GM12878 (cell line): ENCODE data around the gene ALMS1. TPM values are rescaled to one million over a fixed set of nuclear protein-coding genes. Genes with fewer than 3 reads are reported as not detected.

Source experiments
- BRCA1 ChIP-seq: IDR thresholded peaks from 2 replicates; pipeline ENCODE4 v1.6.1; 2011; ENCODE audit warnings: low read depth, low read length, improper control_type of control experiment
- CTCF ChIP-seq, 3 experiments: IDR thresholded peaks in 2 of 3; conservative IDR thresholded peaks in 1 of 3; 2 replicates each; pipeline ENCODE4 v1.5.1; 2011; ENCODE audit warnings: low read depth in 3 of 3, low read length in 3 of 3, mild to moderate bottlenecking in 3 of 3, control low read depth in 2 of 3, moderate library complexity in 2 of 3, inconsistent platforms in 1 of 3, mixed read lengths in 1 of 3; ENCODE audit not compliant: control insufficient read depth in 2 of 3, insufficient read depth in 1 of 3; ENCODE audit errors: extremely low read depth in 1 of 3
- GABPA ChIP-seq: IDR thresholded peaks from 2 replicates; pipeline ENCODE4 v1.6.1; 2014; ENCODE audit warnings: antibody characterized with exemption, low read depth, mild to moderate bottlenecking, inconsistent platforms
- KDM1A ChIP-seq: fragments of 200-600 bp; sonication (generic); IDR thresholded peaks from 2 replicates; pipeline ENCODE4 v1.6.1; 2016; ENCODE audit warnings: borderline replicate concordance
- KLF5 ChIP-seq: fragments of 450-650 bp; IDR thresholded peaks from 2 replicates; pipeline ENCODE4 v1.6.1; 2014; ENCODE audit warnings: mild to moderate bottlenecking; ENCODE audit not compliant: partially characterized antibody
- MYB ChIP-seq: fragments of 150-350 bp; IDR thresholded peaks from 2 replicates; pipeline ENCODE4 v1.6.1; 2014; ENCODE audit warnings: mild to moderate bottlenecking, low read depth, low read length, borderline replicate concordance
- PBX3 ChIP-seq: IDR thresholded peaks from 2 replicates; pipeline ENCODE4 v1.6.1; 2011; ENCODE audit warnings: mild to moderate bottlenecking, low read depth, low read length, moderate library complexity; ENCODE audit not compliant: insufficient replicate concordance
- POLR2AphosphoS2 ChIP-seq: IDR thresholded peaks from 2 replicates; pipeline ENCODE4 v1.6.1; 2011; ENCODE audit warnings: low read depth, mild to moderate bottlenecking, low read length, improper control_type of control experiment, moderate library complexity
- POLR2AphosphoS5 ChIP-seq: IDR thresholded peaks from 2 replicates; pipeline ENCODE4 v1.6.1; 2011; ENCODE audit warnings: mild to moderate bottlenecking, low read length, inconsistent platforms
- RAD21 ChIP-seq: IDR thresholded peaks from 2 replicates; pipeline ENCODE4 v1.6.1; 2011; ENCODE audit warnings: mild to moderate bottlenecking, low read depth, low read length, moderate library complexity; ENCODE audit not compliant: insufficient read depth
- RAD51 ChIP-seq: fragments of 450-650 bp; IDR thresholded peaks from 2 replicates; pipeline ENCODE4 v1.6.1; 2016; ENCODE audit warnings: moderate library complexity, mild to moderate bottlenecking, inconsistent platforms
- RFX5 ChIP-seq: IDR thresholded peaks from 2 replicates; pipeline ENCODE4 v1.6.1; 2011; ENCODE audit warnings: low read depth, low read length, improper control_type of control experiment
- SUPT20H ChIP-seq: IDR thresholded peaks from 2 replicates; pipeline ENCODE4 v1.6.1; 2011; ENCODE audit warnings: low read depth, mild to moderate bottlenecking, low read length, moderate library complexity, borderline replicate concordance; ENCODE audit not compliant: control insufficient read depth
- TCF12 ChIP-seq: IDR thresholded peaks from 2 replicates; pipeline ENCODE4 v1.6.1; 2011; ENCODE audit warnings: low read depth, mild to moderate bottlenecking, low read length
- WRNIP1 ChIP-seq: IDR thresholded peaks from 2 replicates; pipeline ENCODE4 v1.6.1; 2011; ENCODE audit warnings: low read depth, low read length, improper control_type of control experiment, borderline replicate concordance
- YBX1 ChIP-seq: fragments of 450-650 bp; IDR thresholded peaks from 2 replicates; pipeline ENCODE4 v1.6.1; 2016; ENCODE audit warnings: antibody characterized with exemption
- ZNF207 ChIP-seq: fragments of 450-650 bp; IDR thresholded peaks from 2 replicates; pipeline ENCODE4 v1.6.1; 2014; ENCODE audit warnings: antibody characterized with exemption, mild to moderate bottlenecking, borderline replicate concordance
- ZNF24 ChIP-seq: fragments of 450-650 bp; IDR thresholded peaks from 2 replicates; pipeline ENCODE4 v1.6.1; 2017; ENCODE audit warnings: antibody characterized with exemption, mild to moderate bottlenecking
- ZNF622 ChIP-seq: fragments of 450-650 bp; IDR thresholded peaks from 2 replicates; pipeline ENCODE4 v1.6.1; 2017; ENCODE audit warnings: mild to moderate bottlenecking, inconsistent platforms
- polyA plus RNA-seq, 11 experiments: library from polyadenylated mRNA; depleted of rRNA in 4 of 11; unstranded in 6 of 11; stranded (reverse) in 5 of 11; fragments of >200 nt; fragmentation: Nextera tagmentation in 4 of 11; fragmentation: Illumina TruSeq in 1 of 11; extraction: Ambion mirVana in 4 of 11; extraction: Trizol in 1 of 11; gene quantifications; 1 replicate in 1 of 11; 2 replicates in 10 of 11; pipeline versions ENCODE4 v1.2.1 to v1.2.3, GENCODE V29; 2011 to 2016; ENCODE audit warnings: inconsistent platforms in 2 of 11, missing spikeins in 2 of 11, low read depth in 1 of 11
- total RNA-seq, 4 experiments: library from RNA; depleted of rRNA in 3 of 4; stranded (reverse); fragments of >200 nt in 3 of 4; fragmentation: Illumina TruSeq in 1 of 4; extraction: Trizol in 1 of 4; gene quantifications; 2 replicates each; pipeline versions ENCODE4 v1.2.1 to v1.2.3, GENCODE V29; 2013 to 2021
- TF ChIP-seq, protein P1 (sequence below): fragments of 450-650 bp; formaldehyde crosslinking; IDR thresholded peaks from 2 replicates; pipeline ENCODE4 v1.5.0; 2022; ENCODE audit warnings: mild to moderate bottlenecking, missing genetic modification characterization
- TF ChIP-seq, protein P2 (sequence below): fragments of 450-650 bp; IDR thresholded peaks from 2 replicates; pipeline ENCODE4 v1.6.1; 2018; ENCODE audit warnings: mild to moderate bottlenecking, low read depth, moderate library complexity; ENCODE audit not compliant: partially characterized antibody

Gene ALMS1
- total and polyA plus RNA-seq, 10 of the 15 experiments (the other 5 are each of a cell fraction or from before 2014, with no cell fraction given), result 1.1 to 25.8 (median 10.6) TPM

DNA sequence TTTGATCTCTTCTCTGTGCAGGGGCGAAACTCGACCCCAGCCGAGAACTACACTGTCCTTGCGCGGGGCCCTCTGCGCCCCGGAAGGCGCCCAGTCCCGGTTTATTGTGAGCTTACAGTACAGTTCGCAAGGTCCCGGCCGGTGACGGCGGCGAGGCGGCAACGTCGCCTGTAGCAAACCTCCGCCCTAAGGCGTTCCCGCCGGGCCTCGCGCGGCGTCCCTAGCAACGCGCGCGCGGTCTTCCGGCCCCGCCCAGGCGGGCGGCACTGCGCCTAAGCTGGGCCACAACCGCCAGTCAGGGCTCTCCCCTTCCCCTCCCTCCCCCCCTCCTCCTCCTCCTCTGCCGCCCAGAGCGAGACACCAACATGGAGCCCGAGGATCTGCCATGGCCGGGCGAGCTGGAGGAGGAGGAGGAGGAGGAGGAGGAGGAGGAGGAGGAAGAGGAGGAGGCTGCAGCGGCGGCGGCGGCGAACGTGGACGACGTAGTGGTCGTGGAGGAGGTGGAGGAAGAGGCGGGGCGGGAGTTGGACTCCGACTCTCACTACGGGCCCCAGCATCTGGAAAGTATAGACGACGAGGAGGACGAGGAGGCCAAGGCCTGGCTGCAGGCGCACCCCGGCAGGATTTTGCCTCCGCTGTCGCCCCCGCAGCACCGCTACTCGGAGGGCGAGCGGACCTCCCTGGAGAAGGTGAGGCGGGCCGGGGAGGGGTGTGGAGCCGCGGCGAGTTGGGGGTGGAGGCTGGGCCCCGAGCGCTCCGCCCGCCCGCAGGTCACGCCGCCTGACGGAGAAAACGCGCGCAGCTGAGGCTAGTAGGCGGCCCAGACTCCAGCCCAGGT lies at the start of gene ALMS1 (continued):
- no peak for TF ChIP-seq MYB
- TF ChIP-seq ZNF24, result no peak
- TF ChIP-seq WRNIP1, result no peak
- TF ChIP-seq, protein P1, sequence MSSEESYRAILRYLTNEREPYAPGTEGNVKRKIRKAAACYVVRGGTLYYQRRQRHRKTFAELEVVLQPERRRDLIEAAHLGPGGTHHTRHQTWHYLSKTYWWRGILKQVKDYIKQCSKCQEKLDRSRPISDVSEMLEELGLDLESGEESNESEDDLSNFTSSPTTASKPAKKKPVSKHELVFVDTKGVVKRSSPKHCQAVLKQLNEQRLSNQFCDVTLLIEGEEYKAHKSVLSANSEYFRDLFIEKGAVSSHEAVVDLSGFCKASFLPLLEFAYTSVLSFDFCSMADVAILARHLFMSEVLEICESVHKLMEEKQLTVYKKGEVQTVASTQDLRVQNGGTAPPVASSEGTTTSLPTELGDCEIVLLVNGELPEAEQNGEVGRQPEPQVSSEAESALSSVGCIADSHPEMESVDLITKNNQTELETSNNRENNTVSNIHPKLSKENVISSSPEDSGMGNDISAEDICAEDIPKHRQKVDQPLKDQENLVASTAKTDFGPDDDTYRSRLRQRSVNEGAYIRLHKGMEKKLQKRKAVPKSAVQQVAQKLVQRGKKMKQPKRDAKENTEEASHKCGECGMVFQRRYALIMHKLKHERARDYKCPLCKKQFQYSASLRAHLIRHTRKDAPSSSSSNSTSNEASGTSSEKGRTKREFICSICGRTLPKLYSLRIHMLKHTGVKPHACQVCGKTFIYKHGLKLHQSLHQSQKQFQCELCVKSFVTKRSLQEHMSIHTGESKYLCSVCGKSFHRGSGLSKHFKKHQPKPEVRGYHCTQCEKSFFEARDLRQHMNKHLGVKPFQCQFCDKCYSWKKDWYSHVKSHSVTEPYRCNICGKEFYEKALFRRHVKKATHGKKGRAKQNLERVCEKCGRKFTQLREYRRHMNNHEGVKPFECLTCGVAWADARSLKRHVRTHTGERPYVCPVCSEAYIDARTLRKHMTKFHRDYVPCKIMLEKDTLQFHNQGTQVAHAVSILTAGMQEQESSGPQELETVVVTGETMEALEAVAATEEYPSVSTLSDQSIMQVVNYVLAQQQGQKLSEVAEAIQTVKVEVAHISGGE (CRISPR knock-in tag), result no peak
- TF ChIP-seq YBX1, result no peak
- TF ChIP-seq KLF5, result peak; percentile 40
- TF ChIP-seq BRCA1, result no peak
- no peak for TF ChIP-seq KDM1A
- TF ChIP-seq ZNF622, result no peak
- peak; percentile 81; the same call in 1 of the 2 replicates for TF ChIP-seq TCF12
- TF ChIP-seq RAD21, result no peak
- peak; percentile 29; the same call in 1 of the 2 replicates for TF ChIP-seq POLR2AphosphoS5
- TF ChIP-seq CTCF (IDR thresholded peaks at IDR 0.05 in 2 of 3, conservative IDR thresholded peaks at IDR 0.05 in 1 of 3; ENCODE audit: control insufficient read depth in 2 of 3, extremely low read depth in 1 of 3, insufficient read depth in 1 of 3, low read depth in 3 of 3, low read length in 3 of 3), result 0 out of 6 replicates have a peak, but pooled peaks of 1 of the 3 experiments have one; percentile 3
- TF ChIP-seq SUPT20H, result no peak
- TF ChIP-seq RAD51, result no peak
- TF ChIP-seq PBX3, result no peak
- TF ChIP-seq, protein P2, sequence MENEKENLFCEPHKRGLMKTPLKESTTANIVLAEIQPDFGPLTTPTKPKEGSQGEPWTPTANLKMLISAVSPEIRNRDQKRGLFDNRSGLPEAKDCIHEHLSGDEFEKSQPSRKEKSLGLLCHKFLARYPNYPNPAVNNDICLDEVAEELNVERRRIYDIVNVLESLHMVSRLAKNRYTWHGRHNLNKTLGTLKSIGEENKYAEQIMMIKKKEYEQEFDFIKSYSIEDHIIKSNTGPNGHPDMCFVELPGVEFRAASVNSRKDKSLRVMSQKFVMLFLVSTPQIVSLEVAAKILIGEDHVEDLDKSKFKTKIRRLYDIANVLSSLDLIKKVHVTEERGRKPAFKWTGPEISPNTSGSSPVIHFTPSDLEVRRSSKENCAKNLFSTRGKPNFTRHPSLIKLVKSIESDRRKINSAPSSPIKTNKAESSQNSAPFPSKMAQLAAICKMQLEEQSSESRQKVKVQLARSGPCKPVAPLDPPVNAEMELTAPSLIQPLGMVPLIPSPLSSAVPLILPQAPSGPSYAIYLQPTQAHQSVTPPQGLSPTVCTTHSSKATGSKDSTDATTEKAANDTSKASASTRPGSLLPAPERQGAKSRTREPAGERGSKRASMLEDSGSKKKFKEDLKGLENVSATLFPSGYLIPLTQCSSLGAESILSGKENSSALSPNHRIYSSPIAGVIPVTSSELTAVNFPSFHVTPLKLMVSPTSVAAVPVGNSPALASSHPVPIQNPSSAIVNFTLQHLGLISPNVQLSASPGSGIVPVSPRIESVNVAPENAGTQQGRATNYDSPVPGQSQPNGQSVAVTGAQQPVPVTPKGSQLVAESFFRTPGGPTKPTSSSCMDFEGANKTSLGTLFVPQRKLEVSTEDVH, result no peak
- no peak for TF ChIP-seq ZNF207
- TF ChIP-seq POLR2AphosphoS2, result peak; percentile 46
- no peak for TF ChIP-seq RFX5
- TF ChIP-seq GABPA, result no peak
